GM19372 (cell line): ENCODE results near the gene NEB.
"Not testable (repeated sequence)": the region's sequence is repeated elsewhere in the genome, so short reads cannot be mapped to it uniquely, and the experiment has no call there.

ENCODE experiments used
- ATAC-seq: cut with Tn5 transposase; IDR thresholded peaks from one replicate; pipeline ENCODE4 v1.9.1; 2021; ENCODE audit warnings: mild to moderate bottlenecking, low read depth, moderate library complexity; ENCODE audit not compliant: unreplicated experiment

NEB gene

DNA sequence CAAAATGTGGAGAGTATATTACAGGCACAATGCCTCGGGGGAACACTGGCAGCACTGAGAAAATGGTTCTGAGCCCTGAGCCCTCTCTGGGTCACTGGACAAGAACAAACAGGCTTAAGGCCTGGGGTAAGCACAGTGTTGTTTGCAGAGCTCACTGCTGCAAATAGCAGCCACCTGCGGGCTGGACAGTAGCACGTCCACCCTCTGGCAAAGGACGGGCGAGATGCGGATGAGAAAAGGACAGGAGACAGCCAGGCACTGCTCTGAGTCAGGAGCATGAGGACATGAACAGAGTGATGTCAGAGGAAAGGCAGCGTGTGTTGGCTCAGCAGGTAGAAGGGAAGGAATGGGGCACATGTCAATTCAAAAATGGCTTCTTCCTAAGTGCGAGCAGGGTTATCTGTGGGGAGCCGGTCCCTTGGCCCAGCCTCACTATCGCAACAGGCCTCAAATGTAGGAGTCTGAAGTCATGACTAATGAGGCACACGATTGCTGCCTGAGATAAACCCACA is 25.9 kb upstream of the NEB start:
- no peak for ATAC-seq

DNA sequence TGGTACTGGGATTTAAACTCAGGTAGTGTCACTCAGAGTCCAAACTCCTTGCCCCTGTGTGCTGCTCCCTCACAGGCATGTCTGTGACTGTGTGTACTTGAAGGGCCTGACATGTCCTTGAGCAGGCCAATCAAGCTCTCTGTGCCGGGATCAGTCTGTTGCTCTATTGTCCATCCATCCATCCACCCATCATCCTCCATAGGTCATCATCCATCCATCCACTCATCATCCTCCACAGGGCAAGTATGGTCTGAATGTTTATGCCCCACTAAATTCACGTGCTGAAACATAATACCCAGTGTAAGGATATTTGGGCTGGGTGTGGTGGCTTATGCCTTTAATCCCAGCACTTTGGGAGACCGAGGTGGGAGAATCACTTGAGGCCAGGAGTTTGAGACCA is 24.5 kb upstream of the NEB start:
- ATAC-seq: no peak

DNA sequence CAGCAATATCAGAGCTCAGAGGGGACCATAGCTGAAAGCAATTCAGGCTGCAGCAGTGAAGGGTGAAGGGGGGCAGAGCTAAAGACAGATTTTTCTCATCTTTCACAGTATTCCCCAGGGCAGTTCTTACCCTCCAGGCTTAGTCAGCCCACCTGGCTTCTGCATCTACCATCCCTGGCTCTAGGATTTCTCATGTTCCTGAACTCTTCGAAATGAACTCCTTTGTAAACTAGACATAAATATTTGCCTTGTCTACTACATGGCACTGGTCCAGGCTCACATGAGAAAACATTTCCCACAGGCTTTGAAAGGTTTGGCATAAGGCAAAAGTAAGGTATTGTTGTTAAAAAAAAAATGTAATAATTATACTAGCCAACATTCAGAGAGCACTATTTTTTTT is 23.6 kb upstream of the NEB start:
- no peak for ATAC-seq

DNA sequence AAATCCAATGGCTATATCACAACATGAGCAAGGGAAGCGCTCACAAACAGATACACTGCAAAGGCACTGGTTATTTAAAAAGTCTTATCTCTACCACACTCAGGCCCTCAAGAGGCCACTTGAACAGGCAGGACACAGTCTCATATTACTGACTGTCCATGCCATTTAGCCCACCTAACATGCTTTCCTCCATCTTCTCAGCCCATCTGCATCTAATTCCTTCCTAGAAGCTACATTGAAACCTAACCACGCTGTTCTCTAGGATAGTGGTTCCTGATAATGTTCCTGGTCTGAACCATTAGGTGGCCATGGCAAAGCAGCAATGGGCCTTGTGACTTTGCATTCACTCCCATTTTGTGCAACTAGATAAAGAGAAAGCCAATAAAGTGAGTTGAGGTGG is 22.5 kb upstream of the NEB start:
- no peak for ATAC-seq

DNA sequence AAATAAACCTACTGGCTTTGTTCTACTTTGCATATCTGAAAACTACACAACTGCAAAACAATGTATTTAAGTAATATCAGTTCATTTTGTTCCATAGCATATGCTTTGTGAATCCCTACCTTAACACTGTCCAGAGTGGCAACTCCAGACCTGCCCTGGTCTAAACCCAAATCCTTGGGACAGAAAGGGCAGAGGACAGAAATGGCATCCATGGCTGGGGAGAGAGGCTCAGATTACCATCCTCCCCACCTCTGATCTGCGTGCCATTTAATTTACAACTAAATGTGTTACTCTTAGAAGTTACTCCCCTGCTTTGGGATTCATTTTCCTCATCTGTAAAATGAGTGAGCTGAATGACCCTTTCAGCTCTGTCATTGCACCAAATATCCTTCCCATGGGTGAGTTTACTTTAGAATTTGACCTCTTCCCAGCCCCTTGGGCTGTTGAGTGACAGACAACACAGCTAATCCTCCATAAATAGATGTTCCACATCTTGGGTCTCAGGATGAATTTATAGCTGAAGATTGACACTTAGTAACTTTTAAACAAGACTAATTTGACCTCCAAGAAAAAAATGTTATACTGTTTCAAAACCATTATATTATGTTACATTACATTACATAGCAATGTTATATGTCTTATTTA is 20.1 kb upstream of the NEB start:
- ATAC-seq: no peak

DNA sequence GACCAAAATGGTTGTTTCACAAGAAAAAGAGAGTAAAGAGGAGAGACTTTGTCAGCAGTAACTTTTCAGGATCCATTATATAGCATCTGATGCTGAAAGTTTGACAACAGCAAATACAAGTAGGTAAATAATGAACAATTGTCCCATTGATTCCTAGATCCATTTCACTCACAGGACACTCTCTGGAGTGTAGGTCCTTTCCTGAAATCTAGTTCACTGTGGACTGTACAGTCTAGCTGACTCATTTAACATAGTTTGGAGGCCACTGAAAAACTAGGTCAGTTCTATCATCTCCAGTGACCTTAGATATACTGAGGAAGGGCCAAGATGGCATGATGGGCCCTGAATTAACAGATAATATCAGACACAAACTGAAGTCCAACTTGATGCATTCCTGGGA is 19.3 kb upstream of the NEB start:
- ATAC-seq: no peak

DNA sequence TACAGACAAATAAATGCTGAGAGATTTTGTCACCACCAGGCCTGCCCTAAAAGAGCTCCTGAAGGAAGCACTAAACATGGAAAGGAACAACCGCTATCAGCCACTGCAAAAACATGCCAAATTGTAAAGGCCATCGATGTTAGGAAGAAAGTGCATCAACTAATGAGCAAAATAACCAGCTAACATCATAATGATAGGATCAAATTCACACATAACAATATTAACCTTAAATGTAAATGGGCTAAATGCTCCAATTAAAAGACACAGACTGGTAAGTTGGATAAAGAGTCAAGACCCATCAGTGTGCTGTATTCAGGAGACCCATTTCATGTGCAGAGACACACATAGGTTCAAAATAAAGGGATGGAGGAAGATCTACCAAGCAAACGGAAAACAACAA is 11.0 kb upstream of the NEB start:
- not testable (repeated sequence) for ATAC-seq

DNA sequence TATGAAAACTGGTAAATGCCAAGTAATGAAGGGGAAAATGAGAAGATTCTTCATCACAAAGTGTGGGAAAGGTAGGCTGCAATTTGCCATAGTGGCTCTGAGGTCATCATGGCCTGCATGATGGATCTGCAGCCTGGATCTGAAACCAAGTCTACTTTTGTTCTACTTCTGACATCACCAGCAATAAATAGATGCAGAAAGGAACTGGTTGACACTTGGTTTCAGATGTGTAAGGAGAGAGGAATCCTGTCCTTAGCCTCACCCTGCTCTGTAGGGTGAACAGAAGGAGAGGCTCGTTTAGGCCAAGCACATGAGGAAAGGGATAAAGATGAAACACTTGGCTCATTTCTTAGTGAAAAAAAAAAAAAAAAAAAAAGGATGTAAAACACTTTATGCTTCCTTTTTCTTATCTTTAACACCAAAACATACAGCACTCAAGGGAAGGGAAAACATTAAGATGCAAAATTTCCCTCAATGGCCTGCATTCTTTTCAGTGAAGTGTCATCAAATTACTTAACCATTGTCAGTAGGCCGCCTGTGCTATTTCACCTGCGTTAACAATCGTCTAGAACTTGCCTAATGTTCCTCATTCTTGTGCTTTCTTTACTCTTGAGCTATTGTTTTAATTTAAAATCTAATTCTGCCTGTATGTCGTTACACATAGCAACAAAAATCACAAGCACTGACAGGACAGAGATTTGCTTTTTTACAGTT is 3.9 kb downstream of the NEB start:
- ATAC-seq: no peak

DNA sequence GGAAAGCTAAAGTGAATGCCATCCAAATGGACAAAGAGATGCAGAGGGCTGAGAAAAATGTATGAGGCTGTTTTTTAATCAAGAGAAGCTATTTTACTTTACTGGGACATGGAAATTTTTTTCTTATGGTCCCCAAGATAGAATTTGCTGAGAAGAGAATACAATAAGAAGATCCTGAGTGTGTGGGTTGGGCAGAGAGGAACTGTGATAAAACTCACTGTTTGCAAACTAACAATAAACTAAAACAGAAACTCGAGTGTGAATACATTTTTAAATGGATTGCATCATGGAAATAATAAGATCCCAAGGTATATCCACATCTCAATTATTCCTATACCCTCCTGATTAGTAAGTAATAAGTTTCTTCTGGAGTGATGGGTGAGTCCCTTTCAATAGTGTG is 4.4 kb downstream of the NEB start:
- no peak for ATAC-seq

DNA sequence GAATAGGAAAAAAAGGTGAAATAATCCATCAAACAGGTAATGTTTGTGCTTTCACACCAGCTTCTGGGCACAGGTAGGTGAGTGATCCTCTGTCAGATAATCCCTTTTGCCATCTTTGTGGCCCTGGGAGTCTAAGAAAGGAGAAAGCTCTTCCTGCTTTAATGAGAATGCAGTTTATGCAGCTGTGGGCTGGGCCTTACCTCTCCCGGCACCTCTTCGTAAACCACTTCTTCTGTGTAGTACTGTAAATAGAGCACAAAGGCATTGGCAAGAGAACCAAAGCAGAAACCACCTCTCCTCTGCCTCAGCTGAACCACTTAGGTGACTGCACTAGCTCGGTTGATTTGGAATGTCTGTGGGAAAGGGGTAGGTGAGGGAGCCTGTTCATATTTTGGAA is 4.9 kb downstream of the NEB start:
- no peak for ATAC-seq

DNA sequence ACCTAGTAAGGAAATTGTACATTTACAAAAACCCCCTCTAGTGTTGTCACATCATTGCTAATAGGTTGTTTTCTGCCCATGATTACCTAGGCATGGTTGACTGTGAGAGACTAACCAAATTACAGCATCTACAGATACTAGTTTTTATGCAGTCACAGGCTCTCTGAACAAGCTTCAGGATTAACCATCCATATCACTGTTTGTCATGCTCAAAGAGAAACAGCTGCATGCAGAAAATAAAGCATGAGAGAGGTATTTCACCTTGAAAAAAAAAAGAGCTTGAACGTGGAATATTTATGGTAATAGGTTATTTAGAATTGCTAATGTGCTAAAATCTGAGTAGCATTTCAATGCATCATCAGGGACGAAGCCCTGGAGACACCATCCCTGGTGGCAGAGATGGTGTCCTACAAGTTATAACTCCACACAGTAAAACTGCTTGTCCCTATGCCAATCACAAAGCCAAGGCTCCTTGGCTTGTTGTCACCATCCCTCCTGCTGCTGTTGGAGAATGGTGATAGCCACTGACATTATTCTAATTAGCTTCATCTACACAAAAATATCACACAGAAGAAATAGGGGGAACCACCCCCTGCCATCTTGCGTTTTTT is 5.4 kb downstream of the NEB start:
- no peak for ATAC-seq

DNA sequence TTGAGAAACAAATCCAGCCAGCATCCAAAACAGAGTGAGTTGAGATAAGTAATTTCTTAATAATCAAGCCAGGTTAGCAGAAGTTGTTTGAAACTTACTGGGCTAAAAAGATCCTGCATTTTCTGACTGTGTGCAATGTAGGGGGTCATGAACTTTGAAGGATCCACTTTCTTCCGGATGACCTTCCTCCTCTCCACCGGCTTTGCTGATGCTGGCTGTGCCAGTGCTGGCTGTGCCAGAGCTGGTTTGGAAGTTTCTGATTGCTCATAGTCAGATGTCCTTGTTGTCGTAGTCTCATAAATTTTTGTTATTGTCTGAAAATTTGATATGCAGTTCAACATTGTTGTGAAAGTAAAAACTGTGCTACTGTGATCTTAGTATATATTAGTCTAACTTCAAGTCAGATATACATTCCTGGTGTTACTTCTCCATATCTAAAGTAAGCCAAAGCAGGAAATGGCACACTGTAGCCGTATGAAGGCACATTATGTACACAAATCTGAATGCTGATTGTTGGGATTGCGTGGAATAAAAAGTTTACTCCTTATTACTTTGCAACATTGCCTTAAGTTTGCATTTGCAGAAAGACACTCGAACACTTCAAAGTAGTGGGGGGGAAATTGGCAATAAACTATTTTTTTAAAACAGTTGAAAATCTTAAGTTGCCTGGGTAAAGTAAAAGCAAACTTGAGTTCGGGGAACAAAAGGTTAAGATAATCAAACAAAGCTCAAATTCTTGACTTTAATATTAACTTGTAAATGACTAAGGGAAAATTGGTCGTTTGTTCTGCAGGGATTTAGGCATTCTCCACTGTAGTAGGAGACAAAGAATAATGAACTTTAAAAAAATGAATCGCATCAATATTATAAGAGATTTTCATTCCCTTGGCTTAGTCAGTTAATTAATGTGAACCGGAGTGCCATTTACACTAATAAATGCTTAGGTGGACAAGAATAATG is 6.4 kb downstream of the NEB start:
- ATAC-seq: no peak

DNA sequence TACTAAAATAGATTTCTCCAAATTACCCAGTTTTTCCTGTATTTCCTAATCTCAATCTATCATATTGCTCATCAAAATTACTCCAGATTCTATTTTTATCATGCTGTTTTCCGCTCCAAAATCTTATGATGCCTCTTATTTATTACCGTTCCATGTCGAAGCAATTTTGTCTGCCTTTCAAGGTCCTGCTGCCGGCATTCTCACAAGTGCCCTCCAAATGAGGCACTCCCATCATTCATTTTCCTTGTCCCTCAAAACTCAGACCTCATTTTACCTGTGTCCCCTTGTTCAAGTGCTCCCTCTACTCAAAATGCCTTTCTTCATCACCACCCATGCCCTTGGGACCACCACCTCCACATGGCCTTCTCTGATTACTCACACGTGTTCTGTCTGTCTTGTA is 13.1 kb downstream of the NEB start:
- no peak for ATAC-seq

DNA sequence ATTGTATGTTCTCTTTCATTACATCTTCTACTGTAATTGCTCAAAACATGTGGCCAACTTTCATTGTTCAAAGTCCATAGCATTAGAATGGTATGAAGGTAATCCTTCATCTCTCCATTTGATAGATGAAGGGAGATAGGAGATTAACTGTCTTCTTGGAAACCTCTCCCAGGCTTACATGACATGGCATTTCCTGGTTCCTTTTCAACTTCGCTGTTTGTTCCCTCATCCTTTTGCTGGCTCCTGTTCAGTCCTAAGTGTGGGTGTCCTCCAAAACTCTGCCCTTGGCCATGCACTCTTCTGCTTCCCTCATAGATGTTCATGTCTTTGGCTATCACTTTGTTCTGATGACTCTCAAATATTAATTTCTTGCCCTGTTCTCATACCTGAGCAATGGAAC is 13.8 kb downstream of the NEB start:
- ATAC-seq: no peak

DNA sequence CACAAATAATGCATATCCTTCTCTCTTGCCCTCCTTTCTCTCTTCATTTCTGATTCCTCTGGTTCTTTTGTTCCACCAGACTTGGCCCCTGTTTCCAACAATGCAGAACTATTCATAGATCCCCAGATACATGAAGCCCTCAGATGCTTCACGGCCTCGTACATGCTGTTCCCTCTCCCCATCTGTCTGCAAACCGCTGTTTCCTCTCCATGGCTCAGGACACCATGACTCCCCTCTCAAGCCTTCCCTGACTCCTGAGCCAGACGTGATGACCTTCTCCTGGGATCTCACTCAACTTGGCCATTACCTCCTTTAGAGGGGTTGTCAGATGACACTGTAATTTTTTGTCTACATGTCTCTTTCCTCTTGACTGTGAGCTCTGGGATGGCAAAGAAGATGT is 15.5 kb downstream of the NEB start:
- no peak for ATAC-seq

DNA sequence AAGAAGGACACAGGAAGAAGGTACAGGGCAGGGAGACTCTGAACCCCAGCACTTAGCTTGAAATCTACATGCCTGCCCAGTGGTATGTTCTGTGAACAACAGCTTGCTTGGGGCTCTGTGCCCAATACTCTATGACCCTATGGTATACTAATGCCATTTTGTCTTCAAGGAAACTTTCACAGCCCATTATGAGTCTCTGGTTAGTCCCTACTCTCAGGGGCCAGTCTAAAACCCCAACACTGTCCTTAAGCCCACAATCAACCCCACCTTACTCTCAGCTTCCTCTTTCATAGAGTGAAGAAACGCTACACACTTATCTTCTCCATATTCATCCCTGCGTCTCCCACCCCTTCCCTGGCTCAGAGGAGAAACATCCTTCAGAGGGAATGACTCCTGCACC is 16.0 kb downstream of the NEB start:
- no peak for ATAC-seq

DNA sequence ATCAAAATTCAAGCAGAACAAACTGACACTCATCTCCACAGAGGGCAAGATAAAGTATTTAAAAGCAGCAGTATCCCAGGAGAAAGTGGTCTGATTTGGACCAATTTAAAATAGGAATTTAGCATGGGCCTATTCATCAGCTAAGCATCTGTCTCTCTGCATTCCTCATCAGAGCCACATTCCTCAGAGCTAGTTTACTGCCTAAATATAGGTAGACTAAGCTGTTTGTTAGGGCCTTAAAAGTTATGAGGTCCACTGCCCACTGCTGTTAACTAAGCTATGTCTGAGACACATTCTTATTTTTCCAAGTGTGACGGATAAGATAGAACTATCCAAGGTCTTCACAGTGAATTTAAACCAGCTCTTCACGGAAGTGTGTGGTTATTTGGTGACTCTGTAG is 17.6 kb downstream of the NEB start:
- no peak for ATAC-seq

DNA sequence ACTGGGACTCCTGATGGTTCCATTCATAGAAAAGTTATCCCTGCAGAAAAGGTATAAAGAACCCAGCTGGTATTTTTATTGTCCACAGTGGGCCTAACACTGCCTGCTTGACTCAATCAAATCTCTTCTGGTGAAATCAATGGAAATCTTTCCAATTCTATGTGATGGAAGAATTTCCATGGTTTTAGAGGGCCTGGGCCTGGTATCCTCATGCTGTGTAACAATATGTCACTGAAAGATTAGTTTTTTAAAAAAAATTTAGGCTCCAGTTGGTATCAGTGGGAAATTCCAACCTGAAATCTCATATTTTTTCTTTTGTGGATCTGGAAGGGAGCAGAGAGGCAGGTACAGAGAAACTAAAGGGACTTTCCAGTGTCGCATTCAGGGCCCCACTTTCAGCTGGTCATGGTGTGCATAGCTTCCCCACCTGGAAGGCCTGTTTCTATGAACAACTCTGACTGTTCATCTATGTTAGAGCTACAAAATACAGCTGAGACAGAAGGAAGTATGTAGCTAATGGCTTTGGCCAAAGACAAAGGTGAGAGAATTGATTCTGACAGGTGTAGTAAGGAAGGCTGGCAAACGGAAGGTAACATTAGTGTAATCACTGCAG is 20.9 kb downstream of the NEB start:
- ATAC-seq: no peak

DNA sequence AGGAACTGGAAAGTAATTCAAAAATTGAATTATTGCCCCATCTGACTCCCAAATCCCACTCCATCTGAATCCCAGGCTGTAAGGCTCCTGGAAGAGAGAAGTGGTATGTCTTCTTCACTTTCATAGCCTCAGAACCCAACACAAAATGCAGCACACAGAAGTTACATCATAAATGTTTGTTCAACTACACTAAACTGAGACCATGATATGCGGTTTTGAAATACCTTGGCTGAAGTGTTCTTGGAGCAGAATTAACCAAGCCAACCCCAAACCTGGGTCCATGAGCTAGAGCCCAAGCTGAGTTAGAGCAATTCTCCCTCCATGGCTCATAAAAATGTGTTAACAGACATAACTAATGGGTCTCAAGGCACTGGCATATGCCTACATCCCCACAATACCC is 23.3 kb downstream of the NEB start:
- no peak for ATAC-seq

DNA sequence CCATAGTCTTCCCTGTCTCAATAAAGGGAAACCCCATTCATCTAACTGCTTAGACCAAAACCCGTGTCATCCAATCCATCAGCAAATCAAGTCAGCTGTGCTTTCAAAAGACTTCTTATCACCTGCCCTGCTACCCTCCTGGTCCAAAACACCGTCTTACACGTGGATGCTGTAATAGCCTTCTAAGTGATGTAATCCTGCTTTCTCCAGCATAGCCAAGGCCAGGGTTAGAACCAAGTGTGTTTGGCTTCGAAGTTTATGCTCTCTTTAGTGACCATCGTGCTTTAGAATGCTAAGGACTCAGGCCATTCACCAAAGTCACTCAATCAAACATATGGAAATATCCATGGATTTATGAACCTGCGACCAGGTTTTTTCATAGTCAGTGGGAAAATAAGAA is 25.5 kb downstream of the NEB start:
- ATAC-seq: no peak
